ENCODE results near the gene ELP6. TPM values are rescaled to one million over a fixed set of nuclear protein-coding genes. Genes with fewer than 3 reads are reported as not detected.

The ELP6 gene
- polyA plus RNA-seq, 1 of the 3 experiments (the other 2 are of a cell fraction) = 79.8 TPM

GRCh38 chr3:47523310-47524073 is 10.0 kb upstream of the ELP6 start:
- H3K9me3 ChIP-seq = no peaks in the 10 kb centered on the region
- H2AFZ ChIP-seq (ENCODE audit: low read depth) = no peak overlapping the region
- H3F3A ChIP-seq (replicated peaks; ENCODE audit: insufficient read depth) = no peaks in the 10 kb centered on the region
- 67% methylated on average over 4 of the region's 4 CpGs for WGBS (ENCODE audit: low lambda C conversion rate)
- no peaks in the 10 kb centered on the region for H3K27me3 ChIP-seq (ENCODE audit: insufficient read depth)
- TF ChIP-seq EP300 (IDR thresholded peaks at IDR 0.05; ENCODE audit: borderline replicate concordance in 1 of 2, low read depth in 1 of 2, low read length in 1 of 2) = no peak
- no peak overlapping the region for H3K9ac ChIP-seq
- H3K27ac ChIP-seq (ENCODE audit: low read depth in 2 of 2, low read length in 1 of 2) = no peak overlapping the region
- H4K20me1 ChIP-seq (ENCODE audit: insufficient read depth) = no peaks in the 10 kb centered on the region
- H3K4me1 ChIP-seq (ENCODE audit: control insufficient read depth in 1 of 2, insufficient read depth in 2 of 2, low read depth in 1 of 2, low read length in 1 of 2) = peaks cover 0 to 4% of the 10 kb centered on the region in 2 experiments; a peak in 1 of 4 replicates
- no peaks in the 10 kb centered on the region for H3K36me3 ChIP-seq (replicated peaks in 1 of 2; ENCODE audit: control insufficient read depth in 1 of 2, insufficient read depth in 2 of 2, low read length in 1 of 2)
- H3K4me3 ChIP-seq (ENCODE audit: low read depth in 2 of 2, low read length in 1 of 2) = no peak overlapping the region
- no peak overlapping the region for H3K4me2 ChIP-seq
- DNase-seq = no peak
- POLR2A ChIA-PET = interaction anchor here (0.6 to 1.9 kb wide), 2 partner anchors 10 to 266 kb away, joined by 3 to 8 read pairs; partner anchors contain the start of gene ELP6
- CTCF ChIA-PET = interaction anchor here (1.1 to 4.2 kb wide), 10 partner anchors 10 to 264 kb away, joined by 3 to 64 read pairs (median 6); no protein-coding TSS in a partner anchor
- H3K9me2 ChIP-seq = no peaks in the 10 kb centered on the region
- H3K79me2 ChIP-seq (ENCODE audit: insufficient read depth) = no peaks in the 10 kb centered on the region

DNA sequence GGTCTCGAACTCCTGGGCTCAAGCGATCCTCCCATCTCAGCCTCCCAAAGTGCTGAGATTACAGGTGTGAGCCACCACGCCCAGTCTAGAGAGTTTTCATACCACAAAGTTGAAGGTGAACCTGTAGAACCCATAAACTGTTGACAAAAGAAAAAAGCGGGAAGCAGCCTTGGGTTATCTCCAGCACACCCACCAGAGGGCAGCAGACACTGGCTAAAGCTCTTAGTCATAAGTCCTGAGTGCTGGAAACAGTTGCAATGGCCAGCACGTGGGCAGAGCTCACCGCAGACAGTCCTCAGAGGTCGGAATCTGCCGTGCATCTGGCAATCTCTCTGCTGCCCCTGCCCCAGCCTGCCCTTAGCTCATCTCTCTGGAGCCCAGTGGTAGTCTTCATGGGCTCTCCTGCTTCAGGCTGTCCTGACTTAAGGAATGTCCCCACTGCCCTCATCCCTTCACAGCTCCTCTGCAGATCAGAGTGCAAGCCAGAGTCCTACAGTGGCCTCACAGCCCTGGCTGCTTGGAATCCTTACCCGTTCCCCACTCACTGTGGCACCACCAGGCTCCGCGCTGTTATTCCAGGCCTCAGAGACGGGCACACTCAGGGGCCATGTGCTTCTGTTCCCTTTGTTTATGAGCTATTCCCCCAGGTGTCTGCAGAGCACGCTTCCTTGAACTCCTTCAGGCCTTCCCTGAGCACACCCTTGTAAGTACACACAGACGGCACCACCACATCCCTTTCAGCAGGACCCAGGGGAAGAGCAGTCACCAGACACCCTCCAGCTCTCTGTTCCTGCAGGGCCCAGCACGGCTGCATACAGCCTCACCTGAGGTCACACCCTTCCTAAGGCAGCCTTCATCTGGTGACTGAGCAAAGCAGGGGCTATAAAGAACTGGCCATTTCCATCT is 8.8 kb upstream of the ELP6 start:
- Histone ChIP-seq H3K79me2 (ENCODE audit: insufficient read depth) (no peaks in the 10 kb centered on the region), H3K4me1 (ENCODE audit: control insufficient read depth in 1 of 2, insufficient read depth in 2 of 2, low read depth in 1 of 2, low read length in 1 of 2) (peaks cover 0 to 4% of the 10 kb centered on the region in 2 experiments; a peak in 1 of 4 replicates), H3K4me2 (no peak overlapping the region), H3K27me3 (ENCODE audit: insufficient read depth) (no peaks in the 10 kb centered on the region), H3K9ac (no peak overlapping the region), H4K20me1 (ENCODE audit: insufficient read depth) (no peaks in the 10 kb centered on the region), H3K9me3 (no peaks in the 10 kb centered on the region), H3F3A (replicated peaks; ENCODE audit: insufficient read depth) (no peaks in the 10 kb centered on the region), H3K36me3 (replicated peaks in 1 of 2; ENCODE audit: control insufficient read depth in 1 of 2, insufficient read depth in 2 of 2, low read length in 1 of 2) (no peaks in the 10 kb centered on the region), H2AFZ (ENCODE audit: low read depth) (peak overlapping the region; percentile 43; the same call in 1 of the 2 replicates), H3K4me3 (ENCODE audit: low read depth in 2 of 2, low read length in 1 of 2) (no peak overlapping the region; a peak in 1 of 4 replicates), H3K27ac (ENCODE audit: low read depth in 2 of 2, low read length in 1 of 2) (no peak overlapping the region), H3K9me2 (no peaks in the 10 kb centered on the region)
- ChIA-PET CTCF (interaction anchor here (0.5 to 4.2 kb wide), 43 partner anchors 8 to 662 kb away, joined by 3 to 64 read pairs (median 4); partner anchors contain the start of genes DHX30 and SCAP), POLR2A (interaction anchor here (0.5 to 1.9 kb wide), 3 partner anchors 9 to 280 kb away, joined by 3 to 8 read pairs (median 5); partner anchors contain the start of gene ELP6)
- DNase-seq = peak; percentile 79
- 53% methylated on average over 11 of the region's 15 CpGs for WGBS (ENCODE audit: low lambda C conversion rate)
- TF ChIP-seq EZH2phosphoT487 (IDR thresholded peaks at IDR 0.05; ENCODE audit: borderline replicate concordance, low read depth) (no peak), USF2 (IDR thresholded peaks at IDR 0.05; ENCODE audit: borderline replicate concordance, low read depth, low read length) (no peak), PBX3 (IDR thresholded peaks at IDR 0.05) (peak; percentile 36), NRF1 (IDR thresholded peaks at IDR 0.05; ENCODE audit: low read depth, low read length) (0 out of 2 replicates have a peak, but pooled peaks have one; percentile 30), RAD21 (IDR thresholded peaks at IDR 0.05; ENCODE audit: low read length) (peak; percentile 95), REST (IDR thresholded peaks at IDR 0.05; ENCODE audit: low read depth, low read length) (0 out of 2 replicates have a peak, but pooled peaks have one; percentile 39), CTCF (IDR thresholded peaks at IDR 0.05) (peak; percentile 89), MXI1 (IDR thresholded peaks at IDR 0.05; ENCODE audit: low read depth, low read length) (peak; percentile 99), MAX (IDR thresholded peaks at IDR 0.05; ENCODE audit: low read depth) (peak; percentile 99), SMC3 (IDR thresholded peaks at IDR 0.05; ENCODE audit: low read depth, low read length) (peak; percentile 98), TCF12 (IDR thresholded peaks at IDR 0.05) (no peak)
- TF ChIP-seq, protein P1, sequence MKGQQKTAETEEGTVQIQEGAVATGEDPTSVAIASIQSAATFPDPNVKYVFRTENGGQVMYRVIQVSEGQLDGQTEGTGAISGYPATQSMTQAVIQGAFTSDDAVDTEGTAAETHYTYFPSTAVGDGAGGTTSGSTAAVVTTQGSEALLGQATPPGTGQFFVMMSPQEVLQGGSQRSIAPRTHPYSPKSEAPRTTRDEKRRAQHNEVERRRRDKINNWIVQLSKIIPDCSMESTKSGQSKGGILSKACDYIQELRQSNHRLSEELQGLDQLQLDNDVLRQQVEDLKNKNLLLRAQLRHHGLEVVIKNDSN (IDR thresholded peaks at IDR 0.05; ENCODE audit: borderline replicate concordance, low read depth) = peak; percentile 77; the same call in 1 of the 2 replicates
